Measurements from ENCODE around the gene HSPA8. TPM values are rescaled to one million over a fixed set of nuclear protein-coding genes. Genes with fewer than 3 reads are reported as not detected.

Gene HSPA8
- total and polyA plus RNA-seq, 2 of the 13 experiments (the other 11 are each of a cell fraction or from before 2014, with no cell fraction given), result 936 to 2,151 TPM

GRCh38 chr11:123062158-123062891, 389 bp upstream of the HSPA8 start (continued):
- 0 out of 2 replicates have a peak, but pooled peaks have one; percentile 22 for TF ChIP-seq MEIS2 (CRISPR knock-in tag; IDR thresholded peaks at IDR 0.05)
- TF ChIP-seq DMAP1 (CRISPR knock-in tag; IDR thresholded peaks at IDR 0.05), result peak; percentile 78; the same call in 1 of the 2 replicates
- TF ChIP-seq, protein P1, sequence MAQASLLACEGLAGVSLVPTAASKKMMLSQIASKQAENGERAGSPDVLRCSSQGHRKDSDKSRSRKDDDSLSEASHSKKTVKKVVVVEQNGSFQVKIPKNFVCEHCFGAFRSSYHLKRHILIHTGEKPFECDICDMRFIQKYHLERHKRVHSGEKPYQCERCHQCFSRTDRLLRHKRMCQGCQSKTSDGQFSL (CRISPR knock-in tag; IDR thresholded peaks at IDR 0.05), result no peak
- TF ChIP-seq HNF1B (CRISPR knock-in tag; IDR thresholded peaks at IDR 0.05), result peak; percentile 52; the same call in 1 of the 2 replicates
- TF ChIP-seq, protein P2, sequence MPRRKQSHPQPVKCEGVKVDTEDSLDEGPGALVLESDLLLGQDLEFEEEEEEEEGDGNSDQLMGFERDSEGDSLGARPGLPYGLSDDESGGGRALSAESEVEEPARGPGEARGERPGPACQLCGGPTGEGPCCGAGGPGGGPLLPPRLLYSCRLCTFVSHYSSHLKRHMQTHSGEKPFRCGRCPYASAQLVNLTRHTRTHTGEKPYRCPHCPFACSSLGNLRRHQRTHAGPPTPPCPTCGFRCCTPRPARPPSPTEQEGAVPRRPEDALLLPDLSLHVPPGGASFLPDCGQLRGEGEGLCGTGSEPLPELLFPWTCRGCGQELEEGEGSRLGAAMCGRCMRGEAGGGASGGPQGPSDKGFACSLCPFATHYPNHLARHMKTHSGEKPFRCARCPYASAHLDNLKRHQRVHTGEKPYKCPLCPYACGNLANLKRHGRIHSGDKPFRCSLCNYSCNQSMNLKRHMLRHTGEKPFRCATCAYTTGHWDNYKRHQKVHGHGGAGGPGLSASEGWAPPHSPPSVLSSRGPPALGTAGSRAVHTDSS (CRISPR knock-in tag; conservative IDR thresholded peaks at IDR 0.05), result no peak
- TF ChIP-seq FOXA1 (IDR thresholded peaks at IDR 0.05), result no peak
- TF ChIP-seq FOXA1 (CRISPR knock-in tag; IDR thresholded peaks at IDR 0.05), result 0 out of 2 replicates have a peak, but pooled peaks have one; percentile 5
- TF ChIP-seq ZFP90 (CRISPR knock-in tag; IDR thresholded peaks at IDR 0.05; ENCODE audit: borderline replicate concordance), result no peak
- TF ChIP-seq MIER3 (CRISPR knock-in tag; IDR thresholded peaks at IDR 0.05; ENCODE audit: borderline replicate concordance), result 0 out of 2 replicates have a peak, but pooled peaks have one; percentile 14
- no peak for TF ChIP-seq LCORL (IDR thresholded peaks at IDR 0.05)
- peak; percentile 49; the same call in 1 of the 2 replicates for TF ChIP-seq LCORL (CRISPR knock-in tag; IDR thresholded peaks at IDR 0.05)
- TF ChIP-seq ZMAT3 (CRISPR knock-in tag; conservative IDR thresholded peaks at IDR 0.05), result 0 out of 2 replicates have a peak, but pooled peaks have one; percentile 32
- peak; percentile 35; the same call in 1 of the 2 replicates for TF ChIP-seq ZNF614 (CRISPR knock-in tag; IDR thresholded peaks at IDR 0.05; ENCODE audit: borderline replicate concordance)
- peak; percentile 52 for TF ChIP-seq GATAD1 (CRISPR knock-in tag; IDR thresholded peaks at IDR 0.05)
- peak; percentile 65; the same call in 1 of the 2 replicates for TF ChIP-seq CREB1 (IDR thresholded peaks at IDR 0.05)
- TF ChIP-seq CREB1 (CRISPR knock-in tag; IDR thresholded peaks at IDR 0.05), result peak; percentile 76
- peak; percentile 68 for TF ChIP-seq E2F1 (CRISPR knock-in tag; IDR thresholded peaks at IDR 0.05)
- peak; percentile 8; the same call in 1 of the 2 replicates for TF ChIP-seq ZNF788 (CRISPR knock-in tag; IDR thresholded peaks at IDR 0.05; ENCODE audit: borderline replicate concordance)
- TF ChIP-seq BHLHE40 (IDR thresholded peaks at IDR 0.05; ENCODE audit: low read length), result no peak
- TF ChIP-seq SRSF1 (optimal IDR thresholded peaks at IDR 0.05; ENCODE audit: low read depth, low read length), result no peak
- no peak for TF ChIP-seq ZMYM3 (CRISPR knock-in tag; IDR thresholded peaks at IDR 0.05)
- TF ChIP-seq ZSCAN20 (CRISPR knock-in tag; IDR thresholded peaks at IDR 0.05; ENCODE audit: borderline replicate concordance), result peak; percentile 15; the same call in 1 of the 2 replicates
- no peak for TF ChIP-seq PHF21A (CRISPR knock-in tag; IDR thresholded peaks at IDR 0.05)
- 0 out of 2 replicates have a peak, but pooled peaks have one; percentile 39 for TF ChIP-seq ZNF510 (CRISPR knock-in tag; IDR thresholded peaks at IDR 0.05; ENCODE audit: low read depth)
- TF ChIP-seq ZNF33B (CRISPR knock-in tag; IDR thresholded peaks at IDR 0.05), result no peak; the same call in 1 of the 2 replicates
- TF ChIP-seq EEA1 (CRISPR knock-in tag; IDR thresholded peaks at IDR 0.05; ENCODE audit: borderline replicate concordance), result peak; percentile 23; the same call in 1 of the 2 replicates
